ENCODE data around the gene LMBR1L.

DNA sequence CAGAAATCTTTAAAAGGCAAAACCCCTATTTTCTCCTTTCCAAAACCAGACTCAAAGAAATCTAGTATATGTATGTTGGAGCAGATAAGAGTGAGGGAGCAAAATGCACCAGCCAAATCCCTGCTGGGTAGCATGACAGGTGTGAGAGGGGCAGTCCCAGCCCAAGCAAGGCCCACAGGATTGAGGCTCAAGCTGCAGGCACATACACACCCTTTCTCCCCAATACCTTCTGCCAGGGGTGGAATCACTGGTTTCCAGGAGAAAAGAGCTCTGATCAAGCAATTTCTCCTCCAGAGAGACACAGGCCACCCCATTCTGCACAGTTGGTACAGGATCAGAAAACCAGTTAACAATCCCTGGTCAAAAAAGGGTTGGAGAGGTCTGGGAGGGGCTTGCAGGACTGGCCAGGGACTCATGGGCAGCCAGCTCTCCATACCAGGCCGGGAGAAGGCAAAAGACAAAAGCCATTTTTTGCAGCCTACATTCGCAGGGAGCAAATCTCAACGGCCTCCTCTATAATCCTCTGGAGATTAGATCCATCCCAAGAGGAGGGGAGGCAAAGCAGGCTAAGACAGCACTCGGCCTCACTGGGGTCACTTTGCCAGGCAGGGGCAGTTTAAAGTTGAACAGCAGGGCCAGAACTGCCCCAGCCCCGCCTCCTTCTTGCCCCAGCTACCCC, 52.1 kb downstream of the LMBR1L start:
- TF ChIP-seq, protein P1, sequence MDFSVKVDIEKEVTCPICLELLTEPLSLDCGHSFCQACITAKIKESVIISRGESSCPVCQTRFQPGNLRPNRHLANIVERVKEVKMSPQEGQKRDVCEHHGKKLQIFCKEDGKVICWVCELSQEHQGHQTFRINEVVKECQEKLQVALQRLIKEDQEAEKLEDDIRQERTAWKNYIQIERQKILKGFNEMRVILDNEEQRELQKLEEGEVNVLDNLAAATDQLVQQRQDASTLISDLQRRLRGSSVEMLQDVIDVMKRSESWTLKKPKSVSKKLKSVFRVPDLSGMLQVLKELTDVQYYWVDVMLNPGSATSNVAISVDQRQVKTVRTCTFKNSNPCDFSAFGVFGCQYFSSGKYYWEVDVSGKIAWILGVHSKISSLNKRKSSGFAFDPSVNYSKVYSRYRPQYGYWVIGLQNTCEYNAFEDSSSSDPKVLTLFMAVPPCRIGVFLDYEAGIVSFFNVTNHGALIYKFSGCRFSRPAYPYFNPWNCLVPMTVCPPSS (IDR thresholded peaks at IDR 0.05), result no peak
- no peak for TF ChIP-seq TCF7L2 (IDR thresholded peaks at IDR 0.05; ENCODE audit: low read depth, low read length)
